GM23338 (cell line): ENCODE data around the gene MARS2. TPM values are rescaled to one million over a fixed set of nuclear protein-coding genes. Genes with fewer than 3 reads are reported as not detected.

ENCODE experiments used
- ATAC-seq: fragments of 200-7000 bp; cut with Tn5 transposase; 3 replicates; pipeline ENCODE4 v1.9.1; 2020
- DNase-seq: peaks from one replicate; pipeline ENCODE4 v3.0.0-alpha.2; 2015; ENCODE audit warnings: low spot score
- H2AFZ ChIP-seq: fragments of 200-600 bp; sonication (generic); 2 replicates; pipeline ENCODE4 v1.8.0; 2016; ENCODE audit warnings: antibody characterized with exemption, mild to moderate bottlenecking, moderate library complexity
- H3F3A ChIP-seq: fragments of 200-600 bp; sonication (generic); replicated peaks from 2 replicates; pipeline ENCODE4 v1.8.0; 2017; ENCODE audit warnings: antibody characterized with exemption, mixed run types, low read depth
- H3K27ac ChIP-seq: fragments of 200-600 bp; sonication (generic); 2 replicates; pipeline ENCODE4 v1.6.1; 2016; ENCODE audit warnings: low read depth
- H3K27me3 ChIP-seq: fragments of 200-600 bp; sonication (generic); 2 replicates; pipeline ENCODE4 v1.8.0; 2016; ENCODE audit warnings: mild to moderate bottlenecking, mixed run types, moderate library complexity; ENCODE audit not compliant: insufficient read depth
- H3K36me3 ChIP-seq: fragments of 200-600 bp; sonication (generic); 2 replicates; pipeline ENCODE4 v1.8.0; 2016; ENCODE audit warnings: mild to moderate bottlenecking; ENCODE audit not compliant: insufficient read depth
- H3K4me1 ChIP-seq: fragments of 200-600 bp; sonication (generic); 2 replicates; pipeline ENCODE4 v1.8.0; 2016; ENCODE audit warnings: mild to moderate bottlenecking, moderate library complexity; ENCODE audit not compliant: insufficient read depth
- H3K4me2 ChIP-seq: fragments of 200-600 bp; sonication (generic); 2 replicates; pipeline ENCODE4 v1.7.1; 2017; ENCODE audit warnings: mixed run types
- H3K4me3 ChIP-seq: fragments of 200-600 bp; sonication (generic); 2 replicates; pipeline ENCODE4 v1.6.1; 2016; ENCODE audit warnings: mixed run types
- H3K79me2 ChIP-seq: fragments of 200-600 bp; sonication (generic); replicated peaks from 2 replicates; pipeline ENCODE4 v1.8.0; 2017; ENCODE audit warnings: mild to moderate bottlenecking; ENCODE audit not compliant: insufficient read depth
- H3K9me2 ChIP-seq: fragments of 200-600 bp; sonication (generic); 2 replicates; pipeline ENCODE4 v1.8.0; 2017; ENCODE audit not compliant: insufficient read depth
- H4K20me1 ChIP-seq: fragments of 200-600 bp; sonication (generic); replicated peaks from 2 replicates; pipeline ENCODE4 v1.8.0; 2017; ENCODE audit warnings: mild to moderate bottlenecking; ENCODE audit not compliant: insufficient read depth
- H3K27ac Mint-ChIP-seq: 2 replicates; pipeline ENCODE4 v1.8.0; 2020; ENCODE audit warnings: inconsistent platforms, mild to moderate bottlenecking, moderate library complexity, mixed read lengths
- H3K27me3 Mint-ChIP-seq: 3 replicates; pipeline ENCODE4 v1.8.0; 2022; ENCODE audit warnings: low read depth, mild to moderate bottlenecking, moderate library complexity, mixed read lengths, inconsistent platforms; ENCODE audit not compliant: insufficient read depth, poor library complexity
- H3K36me3 Mint-ChIP-seq: 3 replicates; pipeline ENCODE4 v1.8.0; 2021; ENCODE audit warnings: low read depth, mild to moderate bottlenecking, inconsistent platforms, moderate library complexity, mixed read lengths
- H3K4me1 Mint-ChIP-seq: 3 replicates; pipeline ENCODE4 v1.8.0; 2020; ENCODE audit warnings: mild to moderate bottlenecking, inconsistent platforms, mixed read lengths
- H3K4me3 Mint-ChIP-seq: 3 replicates; pipeline ENCODE4 v1.8.0; 2021; ENCODE audit warnings: moderate library complexity, mild to moderate bottlenecking, inconsistent platforms, mixed read lengths
- H3K9me3 Mint-ChIP-seq: 3 replicates; pipeline ENCODE4 v1.8.0; 2020; ENCODE audit warnings: moderate library complexity, mild to moderate bottlenecking, inconsistent platforms, mixed read lengths
- CREB1 ChIP-seq: fragments of 250-450 bp; sonication (Bioruptor Pico); IDR thresholded peaks from 2 replicates; pipeline ENCODE4 v1.5.0; 2020; ENCODE audit warnings: low read depth, mild to moderate bottlenecking, moderate library complexity
- EZH2 ChIP-seq: fragments of 200-600 bp; sonication (generic); IDR thresholded peaks from one replicate; pipeline ENCODE4 v1.8.0; 2017; ENCODE audit warnings: antibody characterized with exemption, mild to moderate bottlenecking, low read depth; ENCODE audit not compliant: unreplicated experiment
- ZNF331 ChIP-seq: fragments of 250-450 bp; sonication (Bioruptor Pico); IDR thresholded peaks from 2 replicates; pipeline ENCODE4 v1.5.0; 2020; ENCODE audit warnings: low read depth, mild to moderate bottlenecking, moderate library complexity
- polyA plus RNA-seq: library from polyadenylated mRNA; unstranded; fragments of >200 nt; fragmentation: Nextera tagmentation; extraction: Ambion mirVana; gene quantifications from 2 replicates; pipeline ENCODE4 v1.2.1, GENCODE V29; 2016
- total RNA-seq: library from RNA; depleted of rRNA; stranded (reverse); fragments of >200 nt; shearing (Covaris generic); gene quantifications from 2 replicates; pipeline ENCODE4 v1.2.3, GENCODE V29; 2014
- TF ChIP-seq, protein P1 (sequence below): fragments of 250-450 bp; sonication (Bioruptor Pico); IDR thresholded peaks from 2 replicates; pipeline ENCODE4 v1.5.0; 2020; ENCODE audit warnings: mild to moderate bottlenecking, moderate library complexity
- TF ChIP-seq, protein P2 (sequence below), 2 experiments: fragments of 200-600 bp in 1 of 2; sonication (generic) in 1 of 2; conservative IDR thresholded peaks; 2 replicates each; pipeline versions ENCODE4 v1.5.1 to v1.6.1; 2016 to 2017; ENCODE audit warnings: antibody characterized with exemption in 2 of 2, low read depth in 2 of 2, mild to moderate bottlenecking in 2 of 2, moderate library complexity in 1 of 2

MARS2 gene
- total and polyA plus RNA-seq, 2 experiments from 2014 or later, result 13.7 to 48.2 TPM

DNA sequence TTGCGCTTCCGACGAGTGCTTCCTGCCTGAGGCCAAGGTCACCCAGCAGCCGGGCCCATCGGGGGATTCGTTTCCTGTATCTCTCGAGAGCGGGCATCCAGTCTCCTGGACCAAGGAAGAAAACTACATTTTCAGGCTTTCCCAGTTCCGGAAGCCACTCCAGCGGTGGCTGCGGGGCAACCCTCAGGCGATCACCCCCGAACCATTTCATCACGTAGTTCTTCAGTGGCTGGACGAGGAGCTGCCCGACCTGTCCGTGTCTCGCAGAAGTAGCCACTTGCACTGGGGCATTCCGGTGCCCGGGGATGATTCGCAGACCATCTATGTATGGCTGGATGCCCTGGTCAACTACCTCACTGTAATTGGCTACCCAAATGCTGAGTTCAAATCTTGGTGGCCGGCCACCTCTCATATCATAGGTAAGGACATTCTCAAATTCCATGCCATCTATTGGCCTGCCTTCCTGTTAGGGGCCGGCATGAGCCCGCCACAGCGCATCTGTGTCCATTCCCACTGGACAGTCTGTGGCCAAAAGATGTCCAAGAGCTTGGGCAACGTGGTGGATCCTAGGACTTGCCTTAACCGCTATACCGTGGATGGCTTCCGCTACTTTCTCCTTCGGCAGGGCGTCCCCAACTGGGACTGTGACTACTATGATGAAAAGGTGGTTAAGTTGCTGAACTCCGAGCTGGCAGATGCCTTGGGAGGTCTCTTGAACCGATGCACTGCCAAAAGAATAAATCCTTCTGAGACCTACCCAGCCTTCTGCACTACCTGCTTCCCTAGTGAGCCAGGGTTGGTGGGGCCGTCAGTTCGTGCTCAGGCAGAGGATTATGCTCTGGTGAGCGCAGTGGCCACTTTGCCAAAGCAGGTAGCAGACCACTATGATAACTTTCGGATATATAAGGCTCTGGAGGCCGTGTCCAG is 1.0 kb downstream of the MARS2 start (continued):
- TF ChIP-seq, protein P1, sequence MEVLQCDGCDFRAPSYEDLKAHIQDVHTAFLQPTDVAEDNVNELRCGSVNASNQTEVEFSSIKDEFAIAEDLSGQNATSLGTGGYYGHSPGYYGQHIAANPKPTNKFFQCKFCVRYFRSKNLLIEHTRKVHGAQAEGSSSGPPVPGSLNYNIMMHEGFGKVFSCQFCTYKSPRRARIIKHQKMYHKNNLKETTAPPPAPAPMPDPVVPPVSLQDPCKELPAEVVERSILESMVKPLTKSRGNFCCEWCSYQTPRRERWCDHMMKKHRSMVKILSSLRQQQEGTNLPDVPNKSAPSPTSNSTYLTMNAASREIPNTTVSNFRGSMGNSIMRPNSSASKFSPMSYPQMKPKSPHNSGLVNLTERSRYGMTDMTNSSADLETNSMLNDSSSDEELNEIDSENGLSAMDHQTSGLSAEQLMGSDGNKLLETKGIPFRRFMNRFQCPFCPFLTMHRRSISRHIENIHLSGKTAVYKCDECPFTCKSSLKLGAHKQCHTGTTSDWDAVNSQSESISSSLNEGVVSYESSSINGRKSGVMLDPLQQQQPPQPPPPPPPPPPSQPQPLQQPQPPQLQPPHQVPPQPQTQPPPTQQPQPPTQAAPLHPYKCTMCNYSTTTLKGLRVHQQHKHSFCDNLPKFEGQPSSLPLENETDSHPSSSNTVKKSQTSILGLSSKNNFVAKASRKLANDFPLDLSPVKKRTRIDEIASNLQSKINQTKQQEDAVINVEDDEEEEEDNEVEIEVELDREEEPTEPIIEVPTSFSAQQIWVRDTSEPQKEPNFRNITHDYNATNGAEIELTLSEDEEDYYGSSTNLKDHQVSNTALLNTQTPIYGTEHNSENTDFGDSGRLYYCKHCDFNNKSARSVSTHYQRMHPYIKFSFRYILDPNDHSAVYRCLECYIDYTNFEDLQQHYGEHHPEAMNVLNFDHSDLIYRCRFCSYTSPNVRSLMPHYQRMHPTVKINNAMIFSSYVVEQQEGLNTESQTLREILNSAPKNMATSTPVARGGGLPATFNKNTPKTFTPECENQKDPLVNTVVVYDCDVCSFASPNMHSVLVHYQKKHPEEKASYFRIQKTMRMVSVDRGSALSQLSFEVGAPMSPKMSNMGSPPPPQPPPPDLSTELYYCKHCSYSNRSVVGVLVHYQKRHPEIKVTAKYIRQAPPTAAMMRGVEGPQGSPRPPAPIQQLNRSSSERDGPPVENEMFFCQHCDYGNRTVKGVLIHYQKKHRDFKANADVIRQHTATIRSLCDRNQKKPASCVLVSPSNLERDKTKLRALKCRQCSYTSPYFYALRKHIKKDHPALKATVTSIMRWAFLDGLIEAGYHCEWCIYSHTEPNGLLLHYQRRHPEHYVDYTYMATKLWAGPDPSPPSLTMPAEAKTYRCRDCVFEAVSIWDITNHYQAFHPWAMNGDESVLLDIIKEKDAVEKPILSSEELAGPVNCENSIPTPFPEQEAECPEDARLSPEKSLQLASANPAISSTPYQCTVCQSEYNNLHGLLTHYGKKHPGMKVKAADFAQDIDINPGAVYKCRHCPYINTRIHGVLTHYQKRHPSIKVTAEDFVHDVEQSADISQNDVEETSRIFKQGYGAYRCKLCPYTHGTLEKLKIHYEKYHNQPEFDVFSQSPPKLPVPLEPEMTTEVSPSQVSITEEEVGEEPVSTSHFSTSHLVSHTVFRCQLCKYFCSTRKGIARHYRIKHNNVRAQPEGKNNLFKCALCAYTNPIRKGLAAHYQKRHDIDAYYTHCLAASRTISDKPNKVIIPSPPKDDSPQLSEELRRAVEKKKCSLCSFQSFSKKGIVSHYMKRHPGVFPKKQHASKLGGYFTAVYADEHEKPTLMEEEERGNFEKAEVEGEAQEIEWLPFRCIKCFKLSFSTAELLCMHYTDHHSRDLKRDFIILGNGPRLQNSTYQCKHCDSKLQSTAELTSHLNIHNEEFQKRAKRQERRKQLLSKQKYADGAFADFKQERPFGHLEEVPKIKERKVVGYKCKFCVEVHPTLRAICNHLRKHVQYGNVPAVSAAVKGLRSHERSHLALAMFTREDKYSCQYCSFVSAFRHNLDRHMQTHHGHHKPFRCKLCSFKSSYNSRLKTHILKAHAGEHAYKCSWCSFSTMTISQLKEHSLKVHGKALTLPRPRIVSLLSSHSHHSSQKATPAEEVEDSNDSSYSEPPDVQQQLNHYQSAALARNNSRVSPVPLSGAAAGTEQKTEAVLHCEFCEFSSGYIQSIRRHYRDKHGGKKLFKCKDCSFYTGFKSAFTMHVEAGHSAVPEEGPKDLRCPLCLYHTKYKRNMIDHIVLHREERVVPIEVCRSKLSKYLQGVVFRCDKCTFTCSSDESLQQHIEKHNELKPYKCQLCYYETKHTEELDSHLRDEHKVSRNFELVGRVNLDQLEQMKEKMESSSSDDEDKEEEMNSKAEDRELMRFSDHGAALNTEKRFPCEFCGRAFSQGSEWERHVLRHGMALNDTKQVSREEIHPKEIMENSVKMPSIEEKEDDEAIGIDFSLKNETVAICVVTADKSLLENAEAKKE (CRISPR knock-in tag), result no peak

DNA sequence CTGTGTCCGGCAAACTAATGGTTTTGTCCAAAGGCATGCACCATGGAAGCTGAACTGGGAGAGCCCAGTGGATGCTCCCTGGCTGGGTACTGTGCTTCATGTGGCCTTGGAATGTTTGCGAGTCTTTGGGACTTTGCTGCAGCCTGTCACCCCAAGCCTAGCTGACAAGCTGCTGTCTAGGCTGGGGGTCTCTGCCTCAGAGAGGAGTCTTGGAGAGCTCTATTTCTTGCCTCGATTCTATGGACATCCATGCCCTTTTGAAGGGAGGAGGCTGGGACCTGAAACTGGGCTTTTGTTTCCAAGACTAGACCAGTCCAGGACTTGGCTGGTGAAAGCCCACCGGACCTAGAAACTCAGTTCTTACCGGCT is 1.7 kb downstream of the MARS2 start:
- peaks cover 66% of the 10 kb centered on the region for H3K79me2 ChIP-seq
- no peak overlapping the region for H2AFZ ChIP-seq
- H3K27me3 ChIP-seq, result no peaks in the 10 kb centered on the region

More for the DNA sequence above, 1.7 kb downstream of the MARS2 start:
- peaks cover 6% of the 10 kb centered on the region; the same call in 1 of the 2 replicates for H3K36me3 ChIP-seq
- peak overlapping the region; percentile 92 for H3K4me3 Mint-ChIP-seq
- peak overlapping the region; percentile 75 for H3K4me2 ChIP-seq
- peaks cover 24% of the 10 kb centered on the region for H3K4me1 ChIP-seq
- DNase-seq (no peak), ATAC-seq (peak; percentile 8)
- H3K9me3 Mint-ChIP-seq, result no peaks in the 10 kb centered on the region; the same call in 2 of the 3 replicates
- peaks cover 28% of the 10 kb centered on the region for H3K4me1 Mint-ChIP-seq
- TF ChIP-seq CREB1 (CRISPR knock-in tag), result no peak
- TF ChIP-seq ZNF331 (CRISPR knock-in tag), result no peak
- no peak for TF ChIP-seq EZH2
- TF ChIP-seq, protein P2, sequence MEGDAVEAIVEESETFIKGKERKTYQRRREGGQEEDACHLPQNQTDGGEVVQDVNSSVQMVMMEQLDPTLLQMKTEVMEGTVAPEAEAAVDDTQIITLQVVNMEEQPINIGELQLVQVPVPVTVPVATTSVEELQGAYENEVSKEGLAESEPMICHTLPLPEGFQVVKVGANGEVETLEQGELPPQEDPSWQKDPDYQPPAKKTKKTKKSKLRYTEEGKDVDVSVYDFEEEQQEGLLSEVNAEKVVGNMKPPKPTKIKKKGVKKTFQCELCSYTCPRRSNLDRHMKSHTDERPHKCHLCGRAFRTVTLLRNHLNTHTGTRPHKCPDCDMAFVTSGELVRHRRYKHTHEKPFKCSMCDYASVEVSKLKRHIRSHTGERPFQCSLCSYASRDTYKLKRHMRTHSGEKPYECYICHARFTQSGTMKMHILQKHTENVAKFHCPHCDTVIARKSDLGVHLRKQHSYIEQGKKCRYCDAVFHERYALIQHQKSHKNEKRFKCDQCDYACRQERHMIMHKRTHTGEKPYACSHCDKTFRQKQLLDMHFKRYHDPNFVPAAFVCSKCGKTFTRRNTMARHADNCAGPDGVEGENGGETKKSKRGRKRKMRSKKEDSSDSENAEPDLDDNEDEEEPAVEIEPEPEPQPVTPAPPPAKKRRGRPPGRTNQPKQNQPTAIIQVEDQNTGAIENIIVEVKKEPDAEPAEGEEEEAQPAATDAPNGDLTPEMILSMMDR (conservative IDR thresholded peaks at IDR 0.05; ENCODE audit: low read depth in 2 of 2), result no peak
- H3F3A ChIP-seq, result no peaks in the 10 kb centered on the region
- H3K36me3 Mint-ChIP-seq, result peaks cover 40% of the 10 kb centered on the region
- peaks cover 14% of the 10 kb centered on the region for H3K27me3 Mint-ChIP-seq
- H3K27ac ChIP-seq, result no peak overlapping the region
- no peak overlapping the region for H3K27ac Mint-ChIP-seq
- H3K4me3 ChIP-seq, result peak overlapping the region; percentile 81
- peaks cover 33% of the 10 kb centered on the region for H4K20me1 ChIP-seq
- H3K9me2 ChIP-seq, result no peaks in the 10 kb centered on the region
